Activated CD4-positive, alpha-beta T cell treated with anti-CD3 and anti-CD28 coated beads for 24 hours (primary cell): Measurements from ENCODE around the gene ROS1.
"Not testable (repeated sequence)": the region's sequence is repeated elsewhere in the genome, so short reads cannot be mapped to it uniquely, and the experiment has no call there.

Source experiments
- DNase-seq, 2 donors: peaks; one replicate each; pipeline ENCODE4 v3.0.0-alpha.2; 2020; ENCODE audit warnings: low read depth in 2 of 2

ROS1 gene

DNA sequence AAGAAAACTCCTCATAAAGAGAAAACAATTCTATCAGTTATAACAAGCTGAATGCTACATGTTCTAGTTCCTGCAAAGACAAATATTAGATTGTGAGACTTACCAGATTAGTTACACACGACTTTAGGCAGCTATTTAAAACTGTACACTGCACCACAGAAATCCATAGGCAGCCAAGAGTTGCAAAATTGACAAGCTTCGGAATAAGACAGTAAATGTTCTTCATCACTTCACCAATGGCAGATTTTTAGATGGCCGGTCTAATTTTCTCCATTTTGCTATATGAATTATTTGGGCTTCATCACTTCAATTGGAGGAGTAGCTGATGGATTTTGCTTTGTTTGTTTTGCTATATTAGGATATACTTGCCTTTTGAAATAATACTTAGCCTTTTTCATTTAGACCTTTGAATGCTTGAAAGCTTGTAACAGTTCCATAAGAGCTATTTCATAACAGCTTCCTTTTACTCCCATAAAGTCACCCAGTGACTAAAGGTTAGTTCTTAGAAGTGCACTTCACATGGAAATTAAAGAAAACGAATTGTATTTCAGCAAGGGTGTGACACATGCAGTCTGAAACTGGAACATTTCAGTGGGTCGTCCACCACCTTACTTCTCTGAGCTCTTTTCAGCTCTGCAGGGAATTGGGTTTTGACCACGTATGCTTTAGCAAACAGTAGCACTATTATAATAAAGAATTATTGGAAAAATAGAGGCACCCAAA lies at the start of gene ROS1:
Gene ROS1 (minus strand): TSS at position 512 of the 723 bp plus-strand sequence. CDS start 286 bp downstream, at position 226.
- DNase-seq: no peak

DNA sequence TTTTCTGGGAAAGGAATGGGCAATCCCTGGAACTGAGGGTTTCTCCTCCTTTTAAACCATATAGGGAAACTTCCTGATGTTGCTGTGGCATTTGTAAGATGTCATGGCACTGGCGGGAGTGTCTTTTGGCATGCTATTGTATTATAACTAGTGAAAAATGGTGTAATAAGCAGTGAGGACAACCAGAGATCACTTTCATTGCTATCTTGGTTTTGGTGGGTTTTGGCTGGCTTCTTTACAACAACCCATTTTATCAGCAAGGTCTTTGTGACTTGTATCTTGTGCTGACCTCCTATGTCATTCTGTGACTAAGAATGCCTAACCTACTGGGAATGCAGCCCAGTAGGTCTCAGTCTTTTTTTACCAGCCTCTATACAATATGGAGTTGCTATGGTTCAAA lies 47.7 kb upstream of the ROS1 start:
- no peak for DNase-seq

DNA sequence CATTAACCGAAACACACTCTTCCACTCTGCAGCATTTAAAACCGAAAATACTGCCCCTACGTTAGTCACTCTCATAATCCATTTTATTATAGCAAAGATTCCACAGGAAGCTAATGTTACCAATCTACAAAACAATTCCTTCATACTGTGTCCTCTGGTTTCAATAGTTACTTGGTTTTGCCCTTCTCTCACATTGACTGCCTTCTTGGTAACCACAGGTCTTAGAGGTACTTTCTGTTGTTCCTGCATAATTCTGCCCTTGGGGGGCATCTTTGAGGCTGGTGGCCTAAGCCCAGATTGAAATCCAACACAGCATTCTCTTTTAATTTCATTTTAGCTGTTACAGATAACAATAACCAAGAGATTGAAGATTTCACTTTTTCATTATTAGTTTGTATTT lies 46.9 kb upstream of the ROS1 start:
- no peak for DNase-seq

DNA sequence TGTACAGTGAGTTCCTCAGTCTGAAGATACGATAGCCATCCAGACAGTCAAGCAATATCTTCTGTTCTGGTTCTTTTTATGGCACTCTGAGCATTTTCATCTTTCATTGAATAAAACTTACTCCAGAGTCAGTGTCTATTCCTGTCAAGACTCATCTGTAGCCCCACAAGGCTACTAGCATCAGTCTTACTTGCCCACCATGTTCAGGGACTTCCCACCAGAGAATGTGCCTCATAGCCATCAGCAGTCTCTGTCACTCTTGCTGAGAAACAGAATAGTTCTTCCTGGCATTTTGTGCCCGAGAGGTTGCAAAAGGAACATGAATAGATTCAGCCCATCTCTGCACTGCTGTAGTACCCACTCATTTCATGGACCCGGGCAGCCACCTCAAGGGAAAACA lies 44.0 kb upstream of the ROS1 start:
- DNase-seq: no peak

DNA sequence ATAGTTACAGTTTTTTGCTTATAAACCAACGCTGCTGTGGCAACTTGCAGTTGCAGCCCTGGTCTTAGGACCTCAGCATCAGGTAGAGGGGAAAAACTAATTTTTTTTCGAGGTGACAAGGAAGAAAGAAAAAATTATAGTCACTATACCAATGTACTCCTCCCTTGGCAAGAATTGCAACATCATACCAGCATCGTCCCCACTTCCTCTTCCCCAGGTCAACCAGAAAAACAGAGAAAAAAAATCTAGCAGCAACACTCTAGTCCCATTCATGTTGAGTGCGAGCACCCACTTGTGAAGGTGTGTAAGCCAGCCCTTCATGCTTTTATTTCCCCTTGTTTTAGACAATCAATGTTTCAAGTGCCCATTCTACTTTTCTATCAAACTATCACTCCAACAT lies 43.6 kb upstream of the ROS1 start:
- no peak for DNase-seq

DNA sequence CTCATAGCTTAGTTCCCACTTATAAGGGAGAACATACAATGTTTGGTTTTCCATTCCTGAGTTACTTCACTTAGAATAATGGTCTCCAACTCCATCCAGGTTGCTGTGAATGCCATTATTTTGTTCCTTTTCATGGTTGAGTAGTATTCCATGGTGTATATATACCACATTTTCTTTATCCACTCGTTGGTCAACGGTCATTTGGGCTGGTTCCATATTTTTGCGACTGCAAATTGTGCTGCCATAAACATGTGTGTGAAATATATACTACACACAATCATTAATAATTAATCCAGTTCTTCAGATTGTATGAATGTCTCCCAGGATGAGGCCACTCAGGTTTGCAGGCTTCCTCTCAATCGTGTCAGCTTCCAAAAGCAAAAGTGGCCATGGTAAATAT lies 42.8 kb upstream of the ROS1 start:
- DNase-seq: not testable (repeated sequence)

DNA sequence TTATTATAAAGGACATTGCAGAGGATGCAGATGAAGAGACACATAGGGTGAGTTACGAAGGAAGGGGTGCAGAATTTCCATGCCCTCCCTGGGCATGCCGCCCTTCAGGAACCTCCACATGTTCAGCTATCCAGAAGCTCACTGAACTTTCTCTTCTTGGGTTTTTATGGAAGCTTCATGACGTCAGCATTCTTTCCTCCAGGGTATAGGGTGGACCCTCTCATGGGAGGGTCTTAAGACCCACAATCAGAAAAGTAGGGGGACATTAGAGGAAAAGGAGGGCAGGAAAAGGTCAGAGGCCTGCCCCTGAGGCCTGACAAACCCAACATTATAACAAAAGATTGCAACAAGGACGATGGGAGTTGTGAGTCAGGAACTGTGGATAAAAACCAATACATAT lies 42.1 kb upstream of the ROS1 start:
- no peak for DNase-seq

DNA sequence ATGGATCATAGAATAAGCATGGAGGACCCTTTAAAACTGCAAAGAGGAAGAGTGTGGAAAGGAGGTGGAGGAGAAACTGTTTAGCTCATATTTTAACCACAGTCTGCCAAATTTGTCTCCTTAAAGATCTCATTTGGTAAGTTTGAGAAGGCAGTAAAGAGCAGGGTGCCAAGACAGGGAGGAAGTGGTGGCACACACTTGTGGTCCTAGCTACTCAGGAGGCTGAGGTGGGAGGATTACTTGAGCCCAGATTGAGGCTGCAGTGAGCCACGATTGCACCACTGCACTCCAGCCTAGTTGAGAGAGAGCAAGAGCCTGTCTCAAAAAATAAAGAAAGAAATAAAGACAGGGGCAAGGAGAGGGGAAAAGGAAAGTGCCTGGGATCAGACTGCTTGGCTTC lies 39.9 kb upstream of the ROS1 start:
- no peak for DNase-seq

DNA sequence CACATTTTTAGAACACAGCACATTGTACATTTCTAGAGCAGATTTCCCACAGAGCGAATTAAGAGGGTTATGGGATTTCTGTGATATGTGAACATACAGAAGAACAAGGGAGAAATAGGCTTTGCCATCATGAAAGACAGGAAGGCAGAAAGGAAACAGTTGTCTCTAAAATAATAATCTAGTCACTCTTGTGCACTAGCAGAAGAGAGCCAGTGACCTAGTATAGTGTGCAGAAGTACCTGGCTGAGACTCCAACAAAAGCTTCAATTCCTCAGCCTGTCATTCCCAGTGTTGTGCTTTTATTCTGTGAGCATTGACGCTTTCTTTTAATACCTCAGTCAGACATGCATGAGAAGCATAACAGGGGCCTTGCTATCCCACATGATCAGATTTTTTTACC lies 39.0 kb upstream of the ROS1 start:
- DNase-seq: no peak

DNA sequence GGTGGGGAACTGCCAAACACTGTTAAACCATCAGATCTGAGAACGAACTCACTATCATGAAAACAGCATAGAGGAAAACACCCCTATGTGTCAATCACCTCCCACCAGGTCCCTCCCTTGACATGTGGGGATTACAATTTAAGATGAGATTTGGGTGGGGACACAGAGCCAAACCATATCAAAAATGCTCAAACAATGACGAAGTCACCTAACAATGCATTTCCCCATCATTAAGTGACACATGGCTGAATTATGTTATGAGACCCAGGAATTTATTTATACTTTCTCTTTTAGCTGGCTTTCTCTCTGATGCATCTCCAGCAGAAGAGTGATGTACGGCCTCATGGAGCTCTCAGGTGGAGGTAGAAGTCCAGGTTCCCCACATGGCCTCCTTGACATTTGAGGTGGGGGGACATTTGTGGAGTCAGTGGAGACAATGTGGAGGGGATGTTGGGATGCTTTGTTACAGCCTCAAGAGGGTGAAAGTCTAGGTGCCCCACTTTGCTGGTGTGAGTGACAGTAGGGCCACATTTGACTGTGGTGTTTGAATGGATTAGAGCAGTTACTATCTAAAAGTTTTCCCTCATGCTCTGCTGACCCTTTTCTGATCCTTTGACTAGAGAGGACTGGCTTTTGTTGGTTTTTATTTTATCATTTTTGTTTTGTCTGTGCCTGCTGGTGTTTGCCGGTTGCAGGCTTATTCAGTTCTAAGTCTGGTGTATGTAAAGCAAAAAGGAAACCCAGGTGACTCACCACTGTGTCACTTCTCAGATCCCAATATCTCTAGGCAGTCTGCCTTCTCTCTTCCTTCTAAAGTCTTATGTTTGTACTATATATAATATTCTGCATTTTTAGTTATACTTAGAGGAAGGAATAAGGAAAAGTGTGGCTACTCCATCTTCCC lies 38.3 kb upstream of the ROS1 start:
- DNase-seq: no peak

DNA sequence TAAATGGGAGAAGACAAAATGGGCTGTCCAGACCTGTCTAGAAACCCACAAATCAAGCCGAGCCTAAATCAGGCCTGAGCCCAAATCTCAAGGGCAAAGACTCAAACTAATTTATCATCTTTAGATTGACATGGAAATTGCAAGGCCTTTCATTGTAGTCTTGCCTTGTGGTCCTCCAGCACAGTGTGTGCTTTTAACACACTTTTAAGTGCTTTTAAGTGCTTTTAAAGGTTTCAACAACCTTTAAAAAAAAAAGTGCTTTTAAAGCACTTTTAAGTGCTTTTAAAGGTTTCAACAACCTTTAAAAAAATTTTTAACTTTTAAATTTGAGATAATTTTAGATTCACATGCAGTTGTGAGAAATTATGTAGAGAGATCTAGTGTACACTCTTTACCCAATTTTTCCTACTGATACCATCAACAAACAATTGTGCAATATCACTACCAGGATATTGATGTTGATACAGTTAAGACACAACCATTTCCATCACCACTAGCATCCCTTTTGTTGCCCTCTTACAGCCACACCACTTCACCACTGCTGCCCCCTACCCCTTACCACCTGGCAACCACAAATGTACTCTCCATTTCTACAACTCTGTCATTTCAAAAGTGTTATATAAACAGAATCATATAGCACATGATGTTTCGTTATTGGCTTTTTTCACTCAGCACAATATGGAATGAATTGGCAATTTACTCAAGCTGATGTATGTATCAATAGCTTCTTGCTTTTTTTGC lies 33.6 kb upstream of the ROS1 start:
- no peak for DNase-seq

DNA sequence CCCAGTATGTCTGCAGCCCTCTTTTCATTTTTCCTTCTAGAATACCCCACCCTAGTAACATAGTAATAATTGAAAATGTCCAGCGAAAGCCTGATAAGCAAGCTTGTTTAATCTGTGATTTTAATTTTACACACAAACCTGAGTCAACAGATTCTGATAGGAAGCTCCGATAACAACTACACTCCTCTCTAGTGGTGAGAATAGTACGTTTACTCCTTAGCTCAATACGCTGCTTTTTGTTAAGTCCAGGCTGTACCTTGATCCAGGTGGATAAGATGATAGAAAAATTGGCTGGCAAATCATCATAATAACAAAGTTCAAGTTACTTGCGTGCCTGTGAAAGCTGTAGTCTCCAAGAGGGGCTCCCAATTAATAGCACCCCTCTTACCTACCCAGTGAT lies 31.3 kb upstream of the ROS1 start:
- DNase-seq: no peak

DNA sequence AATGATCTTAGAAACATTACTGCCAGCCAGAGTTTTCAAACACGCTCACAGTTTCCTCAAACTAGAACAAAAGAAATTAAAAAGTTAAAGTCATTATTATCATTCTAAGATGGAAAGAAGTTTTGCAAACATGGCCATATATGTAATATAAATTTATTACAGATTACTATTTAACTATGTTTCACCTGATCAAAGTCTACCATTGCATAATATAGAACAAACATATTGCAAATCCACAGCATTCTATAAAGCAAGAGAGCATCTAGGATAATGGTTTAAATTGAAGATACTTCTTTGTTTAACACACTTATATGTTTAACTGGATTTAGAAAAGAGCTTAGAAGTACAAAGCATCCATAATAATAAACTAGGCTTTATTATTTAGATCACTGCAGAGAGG lies 30.5 kb upstream of the ROS1 start:
- no peak for DNase-seq

DNA sequence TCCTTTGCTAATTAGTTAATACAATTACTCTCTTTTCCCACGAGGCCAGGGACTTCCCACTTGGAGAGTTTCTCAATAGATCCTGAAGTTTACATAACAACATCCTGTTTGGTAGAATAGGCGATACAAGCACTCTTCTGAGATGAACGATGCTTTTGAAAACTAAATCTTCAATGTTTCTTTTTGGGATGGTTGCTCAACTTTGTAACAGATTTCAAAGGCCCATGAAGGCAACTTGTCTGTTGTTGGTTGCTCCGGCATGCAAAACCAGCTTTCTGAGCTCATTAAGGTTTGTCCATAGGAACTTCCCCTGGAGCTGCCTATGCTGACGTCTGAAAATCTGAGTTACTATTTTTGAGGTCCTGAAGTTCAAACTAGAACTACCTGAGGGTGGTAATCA lies 25.9 kb upstream of the ROS1 start:
- DNase-seq: no peak

DNA sequence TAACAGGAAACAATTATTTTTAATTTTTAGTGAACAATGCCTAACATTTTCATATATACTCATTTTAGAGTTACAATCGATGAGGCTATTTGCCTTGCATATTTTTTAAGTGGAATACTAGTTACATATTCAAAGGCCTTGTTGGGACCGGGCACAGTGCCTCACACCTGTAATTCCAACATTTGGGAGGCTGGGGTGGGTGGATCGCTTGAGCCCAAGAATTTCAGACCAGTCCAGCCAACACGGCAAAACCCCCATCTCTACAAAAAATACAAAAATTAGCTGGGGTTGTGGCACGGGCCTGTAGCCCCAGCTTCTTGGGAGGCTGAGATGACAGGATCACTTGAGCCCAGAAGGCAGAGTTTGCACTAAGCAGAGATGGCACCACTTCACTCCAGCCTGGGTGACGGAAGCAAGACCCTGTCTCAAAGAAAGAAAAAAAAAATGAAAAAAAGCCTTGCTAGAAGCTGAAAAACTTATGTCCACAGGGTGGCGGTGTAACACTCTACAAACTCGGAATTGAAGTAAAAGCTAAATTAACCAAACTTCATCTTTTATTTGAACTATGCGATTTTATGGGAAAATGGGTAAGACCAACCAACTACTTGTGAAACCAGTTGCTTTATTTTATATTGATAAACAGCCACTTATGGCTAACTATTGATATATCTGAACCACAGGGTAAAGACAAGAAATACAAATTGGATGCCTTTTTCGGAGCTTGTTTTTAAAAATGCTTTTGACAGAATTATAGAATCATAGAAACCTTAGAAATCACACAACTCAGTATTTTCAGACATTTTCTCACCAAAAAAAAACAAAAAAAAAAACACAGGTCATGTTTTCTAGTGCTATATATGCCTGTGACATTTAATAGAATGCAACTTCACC lies 24.1 kb upstream of the ROS1 start:
- DNase-seq: peak; percentile 35 to 39

DNA sequence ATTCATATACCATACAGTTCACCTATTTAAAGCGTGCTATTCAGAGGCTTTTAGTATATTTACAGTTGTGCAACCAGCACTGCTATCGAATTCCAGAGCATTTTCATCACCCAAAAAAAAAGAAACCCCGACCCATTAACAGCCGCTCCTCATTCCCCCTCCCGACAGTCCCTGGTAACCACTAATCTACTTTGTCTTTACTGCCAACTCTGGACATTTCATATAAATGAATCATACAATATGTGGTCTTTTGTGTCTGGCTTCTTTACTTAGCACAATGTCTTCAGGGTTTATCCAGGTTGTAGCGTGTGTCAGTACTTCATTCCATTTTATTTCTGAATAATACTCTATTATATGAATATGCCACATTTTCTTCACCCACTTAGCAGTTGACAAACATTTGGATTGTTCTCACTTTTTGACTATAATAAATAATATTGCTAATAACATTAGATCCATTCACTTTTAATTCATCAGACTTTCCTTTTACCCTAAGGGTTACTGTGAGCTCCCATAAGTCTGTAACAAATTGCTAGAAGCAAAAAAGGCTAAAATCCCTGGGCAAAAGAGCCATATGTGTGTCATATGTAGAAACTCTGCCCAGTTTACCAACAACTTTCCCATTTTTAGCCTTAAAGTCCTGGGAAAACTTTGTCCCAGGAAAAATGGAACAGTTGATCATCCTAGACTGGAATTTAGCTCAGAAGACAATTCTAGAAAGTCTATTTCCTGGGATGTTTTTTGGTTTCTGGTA lies 23.2 kb upstream of the ROS1 start:
- no peak for DNase-seq

DNA sequence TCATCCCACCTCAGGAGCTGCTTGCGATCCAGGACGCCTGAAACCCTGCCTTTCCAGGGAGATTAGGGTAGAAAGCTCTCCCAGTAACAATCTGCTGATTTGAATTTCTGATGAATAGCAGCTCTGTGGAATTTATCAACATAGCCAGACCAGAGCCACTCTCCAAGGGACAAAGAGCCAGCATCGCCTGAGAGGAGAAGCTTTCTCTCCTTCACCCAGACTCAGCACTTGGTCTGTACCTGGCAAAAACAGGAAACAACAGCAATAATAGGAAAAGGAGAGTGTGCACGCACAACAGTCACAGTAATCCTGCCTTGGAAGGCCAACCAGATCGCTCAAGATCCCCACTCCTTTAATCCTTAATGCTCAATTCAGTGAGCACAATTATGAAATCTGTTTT lies 22.3 kb upstream of the ROS1 start:
- DNase-seq: no peak

DNA sequence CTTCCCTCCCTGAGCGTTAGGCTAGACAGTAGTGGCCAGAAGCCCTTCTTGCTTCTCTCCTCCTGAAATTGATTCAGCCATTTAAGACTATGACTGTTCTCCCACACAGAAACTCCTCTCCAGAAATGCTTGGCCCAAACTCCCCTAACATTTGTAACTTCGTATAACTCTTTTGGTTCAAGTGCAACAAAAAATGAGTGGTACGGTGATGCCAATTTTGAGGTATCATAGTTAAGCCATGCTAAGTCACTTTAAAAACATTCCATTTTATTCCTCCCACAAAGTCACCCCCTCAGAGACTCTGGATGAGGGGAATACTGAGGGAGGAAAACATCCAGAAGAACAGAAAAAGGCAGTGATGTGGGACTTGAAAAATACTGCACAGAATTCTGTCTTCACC lies 21.1 kb upstream of the ROS1 start:
- DNase-seq: no peak

DNA sequence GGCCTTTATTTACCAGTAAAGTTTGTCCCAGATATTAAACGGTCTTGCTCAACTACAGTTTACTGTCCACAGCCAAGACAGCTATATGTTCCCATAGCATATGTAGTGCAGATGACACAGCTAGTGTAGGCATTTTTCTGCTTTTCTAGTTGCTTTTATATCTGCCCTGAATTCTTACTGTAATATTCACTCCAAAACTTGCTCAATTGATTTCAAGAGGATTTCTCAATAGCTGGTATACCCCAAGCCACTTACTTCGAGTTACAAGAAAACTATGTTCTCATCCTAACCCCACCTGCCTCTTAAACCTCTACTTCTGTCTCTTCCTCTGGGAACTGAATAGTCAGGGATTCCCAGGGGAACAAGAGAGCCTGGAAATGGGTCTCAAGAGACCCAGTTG lies 18.9 kb upstream of the ROS1 start:
- no peak for DNase-seq

DNA sequence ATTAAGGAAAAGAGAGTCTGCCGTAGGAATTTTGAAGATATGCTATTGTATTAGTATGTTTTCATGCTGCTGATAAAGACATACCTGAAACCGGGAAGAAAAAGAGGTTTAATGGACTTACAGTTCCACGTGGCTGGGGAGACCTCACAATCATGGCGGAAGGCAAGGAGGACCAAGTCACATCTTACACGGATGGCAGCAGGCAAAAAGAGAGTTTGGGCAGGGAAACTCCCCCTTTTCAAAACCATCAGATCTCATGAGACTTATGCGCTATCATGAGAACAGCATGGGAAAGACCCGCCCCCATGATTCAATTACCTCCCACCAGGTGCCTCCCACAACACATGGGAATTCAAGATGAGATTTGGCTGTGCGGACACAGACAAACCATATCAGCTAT lies 16.6 kb upstream of the ROS1 start:
- DNase-seq: not testable (repeated sequence)

DNA sequence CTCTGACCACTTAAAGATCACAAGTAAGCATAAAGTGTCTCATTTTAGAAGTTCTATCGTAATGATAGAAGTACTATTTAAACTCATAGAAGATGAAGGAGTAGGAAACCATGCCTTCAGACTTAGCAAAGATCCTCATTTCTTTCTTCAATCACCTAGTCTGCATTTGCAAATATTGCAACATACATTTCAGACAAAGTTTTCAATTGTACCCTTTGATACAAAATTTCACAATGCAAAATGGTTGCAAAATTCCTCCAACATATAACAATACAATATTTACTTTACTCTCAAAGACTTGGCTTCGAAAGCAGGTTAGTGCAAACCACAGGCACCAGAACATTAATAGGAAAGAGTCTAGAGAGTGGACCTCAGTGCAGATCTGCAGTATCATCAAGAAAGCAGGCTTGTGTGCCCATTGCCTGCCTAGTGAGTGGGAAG lies 16.1 kb upstream of the ROS1 start:
- no peak for DNase-seq
